22Rv1 (cell line): ENCODE results near the gene EFHC1.

ENCODE experiments used
- ZFX ChIP-seq: fragments of 450-650 bp; IDR thresholded peaks from 2 replicates; pipeline ENCODE4 v1.6.1; 2017; ENCODE audit warnings: antibody characterized with exemption, borderline replicate concordance
- TF ChIP-seq, protein P1 (sequence below): fragments of 450-650 bp; IDR thresholded peaks from 2 replicates; pipeline ENCODE4 v1.5.1; 2017; ENCODE audit warnings: mild to moderate bottlenecking

DNA sequence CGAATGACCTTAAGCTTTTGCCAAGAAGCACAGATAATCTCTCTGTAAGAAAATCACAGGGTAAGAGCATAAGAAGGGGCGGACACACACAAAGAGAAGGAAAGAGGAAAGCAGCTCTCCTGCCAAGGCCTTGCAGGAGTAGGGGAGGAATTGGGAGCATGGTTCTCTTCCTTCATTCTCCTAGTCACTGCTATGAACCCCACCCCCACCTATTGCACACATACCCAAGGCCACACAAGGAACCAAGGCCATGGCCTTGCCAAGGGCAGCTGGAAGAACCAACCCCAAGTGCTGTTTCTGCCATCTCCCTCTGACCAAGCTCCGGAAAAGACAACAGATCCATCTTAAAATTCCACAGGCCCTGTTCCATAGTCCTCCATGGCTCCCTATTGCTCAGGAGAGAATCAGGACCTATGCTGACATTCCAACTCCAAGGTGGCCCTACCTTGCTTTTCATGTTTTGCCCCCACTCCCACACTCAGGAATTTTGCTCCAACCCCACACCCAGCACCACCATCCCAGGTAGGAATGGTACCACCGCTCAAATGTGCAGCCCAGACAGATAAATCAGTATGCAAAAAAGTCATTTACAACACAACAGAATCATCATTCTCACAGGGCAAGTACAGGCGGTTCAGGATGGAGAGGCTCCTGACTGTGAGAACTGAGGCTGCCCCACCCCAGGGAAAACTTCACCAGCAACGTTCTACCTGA lies 125.4 kb downstream of the EFHC1 start:
- TF ChIP-seq, protein P1, sequence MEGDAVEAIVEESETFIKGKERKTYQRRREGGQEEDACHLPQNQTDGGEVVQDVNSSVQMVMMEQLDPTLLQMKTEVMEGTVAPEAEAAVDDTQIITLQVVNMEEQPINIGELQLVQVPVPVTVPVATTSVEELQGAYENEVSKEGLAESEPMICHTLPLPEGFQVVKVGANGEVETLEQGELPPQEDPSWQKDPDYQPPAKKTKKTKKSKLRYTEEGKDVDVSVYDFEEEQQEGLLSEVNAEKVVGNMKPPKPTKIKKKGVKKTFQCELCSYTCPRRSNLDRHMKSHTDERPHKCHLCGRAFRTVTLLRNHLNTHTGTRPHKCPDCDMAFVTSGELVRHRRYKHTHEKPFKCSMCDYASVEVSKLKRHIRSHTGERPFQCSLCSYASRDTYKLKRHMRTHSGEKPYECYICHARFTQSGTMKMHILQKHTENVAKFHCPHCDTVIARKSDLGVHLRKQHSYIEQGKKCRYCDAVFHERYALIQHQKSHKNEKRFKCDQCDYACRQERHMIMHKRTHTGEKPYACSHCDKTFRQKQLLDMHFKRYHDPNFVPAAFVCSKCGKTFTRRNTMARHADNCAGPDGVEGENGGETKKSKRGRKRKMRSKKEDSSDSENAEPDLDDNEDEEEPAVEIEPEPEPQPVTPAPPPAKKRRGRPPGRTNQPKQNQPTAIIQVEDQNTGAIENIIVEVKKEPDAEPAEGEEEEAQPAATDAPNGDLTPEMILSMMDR, result no peak
- TF ChIP-seq ZFX, result no peak
